SIG-M5 (cell line): ENCODE measurements around the gene CRIM1.
"Not testable (repeated sequence)": the region's sequence is repeated elsewhere in the genome, so short reads cannot be mapped to it uniquely, and the experiment has no call there.

Experiments
- DNase-seq: peaks from one replicate; lab custom pipeline; 2025; lab: John Stamatoyannopoulos, UW

Gene CRIM1, protein sequence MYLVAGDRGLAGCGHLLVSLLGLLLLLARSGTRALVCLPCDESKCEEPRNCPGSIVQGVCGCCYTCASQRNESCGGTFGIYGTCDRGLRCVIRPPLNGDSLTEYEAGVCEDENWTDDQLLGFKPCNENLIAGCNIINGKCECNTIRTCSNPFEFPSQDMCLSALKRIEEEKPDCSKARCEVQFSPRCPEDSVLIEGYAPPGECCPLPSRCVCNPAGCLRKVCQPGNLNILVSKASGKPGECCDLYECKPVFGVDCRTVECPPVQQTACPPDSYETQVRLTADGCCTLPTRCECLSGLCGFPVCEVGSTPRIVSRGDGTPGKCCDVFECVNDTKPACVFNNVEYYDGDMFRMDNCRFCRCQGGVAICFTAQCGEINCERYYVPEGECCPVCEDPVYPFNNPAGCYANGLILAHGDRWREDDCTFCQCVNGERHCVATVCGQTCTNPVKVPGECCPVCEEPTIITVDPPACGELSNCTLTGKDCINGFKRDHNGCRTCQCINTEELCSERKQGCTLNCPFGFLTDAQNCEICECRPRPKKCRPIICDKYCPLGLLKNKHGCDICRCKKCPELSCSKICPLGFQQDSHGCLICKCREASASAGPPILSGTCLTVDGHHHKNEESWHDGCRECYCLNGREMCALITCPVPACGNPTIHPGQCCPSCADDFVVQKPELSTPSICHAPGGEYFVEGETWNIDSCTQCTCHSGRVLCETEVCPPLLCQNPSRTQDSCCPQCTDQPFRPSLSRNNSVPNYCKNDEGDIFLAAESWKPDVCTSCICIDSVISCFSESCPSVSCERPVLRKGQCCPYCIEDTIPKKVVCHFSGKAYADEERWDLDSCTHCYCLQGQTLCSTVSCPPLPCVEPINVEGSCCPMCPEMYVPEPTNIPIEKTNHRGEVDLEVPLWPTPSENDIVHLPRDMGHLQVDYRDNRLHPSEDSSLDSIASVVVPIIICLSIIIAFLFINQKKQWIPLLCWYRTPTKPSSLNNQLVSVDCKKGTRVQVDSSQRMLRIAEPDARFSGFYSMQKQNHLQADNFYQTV

GRCh38 chr2:36355151-36355889, at the start of gene CRIM1:
Gene CRIM1 (plus strand): TSS chr2:36355778. CDS start chr2:36356293, 515 bp downstream.
- no peak for DNase-seq

GRCh38 chr2:36307441-36307840, 48.1 kb upstream of the CRIM1 start:
- no peak for DNase-seq

DNA sequence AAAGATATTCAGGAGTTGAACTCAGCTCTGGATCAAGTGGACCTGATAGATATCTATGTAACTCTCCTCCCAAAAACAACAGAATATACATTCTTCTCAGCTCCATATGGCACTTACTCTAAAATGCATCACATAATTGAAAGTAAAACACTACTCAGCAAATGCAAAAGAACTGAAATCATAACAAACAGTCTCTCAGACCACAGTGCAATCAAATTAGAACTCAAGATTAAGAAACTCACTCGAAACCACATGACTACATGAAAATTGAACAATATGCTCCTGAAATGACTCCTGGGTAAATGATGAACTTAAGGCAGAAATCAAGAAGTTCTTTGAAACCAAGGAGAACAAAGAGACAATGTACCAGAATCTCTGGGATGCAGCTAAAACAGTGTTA, 45.1 kb upstream of the CRIM1 start:
- DNase-seq, result not testable (repeated sequence)

- no peak for DNase-seq
Observed at GRCh38 chr2:36318547-36318946, 37.0 kb upstream of the CRIM1 start.

GRCh38 chr2:36322108-36322507, 33.5 kb upstream of the CRIM1 start:
- DNase-seq, result no peak

DNA sequence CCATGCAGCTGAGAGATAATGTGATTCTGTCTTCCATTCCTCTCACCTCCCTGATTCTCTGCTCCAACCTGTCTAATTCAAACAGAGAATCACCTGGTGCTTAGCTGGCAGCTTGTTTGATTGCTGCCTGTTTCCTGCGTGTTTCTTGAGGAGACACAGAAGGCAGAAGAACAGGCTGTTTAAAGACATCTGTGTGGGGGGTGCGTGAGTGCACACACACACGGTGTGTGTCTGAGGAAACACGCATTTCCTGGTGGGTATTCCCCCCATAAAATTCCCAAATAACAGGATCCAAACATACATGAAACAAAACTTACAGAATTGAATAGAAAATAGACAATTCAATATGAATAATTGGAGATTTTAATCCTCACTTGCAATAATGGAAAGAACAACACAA, 29.3 kb upstream of the CRIM1 start:
- DNase-seq, result no peak

- no peak for DNase-seq
Observed at GRCh38 chr2:36329251-36329650, 26.3 kb upstream of the CRIM1 start.

- DNase-seq, result no peak
Observed at GRCh38 chr2:36329746-36330472, 25.7 kb upstream of the CRIM1 start.

- no peak for DNase-seq
Observed at GRCh38 chr2:36330473-36331395, 24.8 kb upstream of the CRIM1 start.

DNA sequence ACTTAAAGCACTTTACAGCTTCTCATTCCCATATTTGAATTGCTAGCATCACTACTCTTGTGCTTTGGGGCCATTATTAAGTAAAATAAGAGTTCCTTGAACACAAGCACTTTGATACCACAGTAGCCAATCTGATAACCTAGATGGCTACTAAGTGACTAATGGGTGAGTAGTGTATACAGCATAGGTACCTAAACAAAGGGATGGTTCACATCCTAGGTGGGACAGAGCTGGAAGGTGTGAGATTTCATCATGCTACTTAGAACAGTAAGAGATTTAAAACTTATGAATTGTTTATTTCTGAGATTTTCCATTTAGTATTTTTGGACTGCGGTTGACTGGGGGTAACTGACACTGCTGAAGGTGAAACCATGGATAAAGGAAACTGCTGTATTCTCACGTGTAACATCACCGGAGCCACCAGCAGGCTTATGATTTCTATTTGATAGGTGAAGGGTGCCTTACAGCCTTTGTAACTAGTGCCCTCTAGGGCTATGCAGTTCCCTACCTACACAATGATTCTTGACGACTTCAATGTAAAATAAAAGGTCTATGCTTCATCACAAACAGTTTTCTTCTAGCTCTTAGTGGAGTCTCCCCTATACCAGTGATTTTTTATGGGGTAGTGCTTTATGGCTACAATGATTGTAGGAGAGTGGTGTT, 22.1 kb upstream of the CRIM1 start:
- no peak for DNase-seq

DNA sequence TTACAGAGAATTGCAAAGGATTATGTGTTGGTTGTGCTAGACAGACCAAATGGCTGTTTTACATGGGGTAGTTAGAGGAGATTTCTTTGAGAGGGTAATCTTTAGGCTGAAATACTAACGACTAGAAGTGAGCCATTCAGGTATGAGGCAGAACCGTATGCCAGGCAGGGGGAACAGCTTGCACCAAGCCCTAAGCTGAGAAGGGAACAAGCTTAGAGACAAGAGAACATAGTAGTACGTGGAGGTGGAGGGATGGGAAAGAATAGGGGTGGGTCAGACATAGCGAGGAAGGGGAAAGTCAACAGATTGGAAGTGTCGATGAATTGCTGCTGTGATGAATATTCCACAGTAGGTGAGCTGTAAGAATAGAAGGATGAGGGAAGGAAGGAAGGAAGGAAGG, 20.0 kb upstream of the CRIM1 start:
- DNase-seq, result no peak

DNA sequence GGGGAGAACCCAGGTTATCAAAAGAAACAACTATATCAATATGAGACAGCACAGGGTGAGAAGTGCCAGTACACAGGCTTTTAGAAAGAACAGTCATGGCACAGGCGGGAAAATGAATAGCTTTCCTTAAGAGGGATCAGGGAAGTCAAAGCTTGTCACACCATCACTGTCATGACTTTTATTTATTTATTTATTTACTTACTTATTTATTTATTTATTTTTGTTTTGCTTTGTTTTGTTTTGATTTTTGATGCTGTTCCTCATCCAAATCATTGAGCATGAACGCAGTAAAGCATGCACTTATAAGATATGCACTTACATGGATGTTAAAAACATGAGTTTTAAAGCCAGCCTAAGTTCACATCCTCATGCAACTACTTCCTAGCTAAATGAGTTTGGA, 19.3 kb upstream of the CRIM1 start:
- DNase-seq, result no peak

DNA sequence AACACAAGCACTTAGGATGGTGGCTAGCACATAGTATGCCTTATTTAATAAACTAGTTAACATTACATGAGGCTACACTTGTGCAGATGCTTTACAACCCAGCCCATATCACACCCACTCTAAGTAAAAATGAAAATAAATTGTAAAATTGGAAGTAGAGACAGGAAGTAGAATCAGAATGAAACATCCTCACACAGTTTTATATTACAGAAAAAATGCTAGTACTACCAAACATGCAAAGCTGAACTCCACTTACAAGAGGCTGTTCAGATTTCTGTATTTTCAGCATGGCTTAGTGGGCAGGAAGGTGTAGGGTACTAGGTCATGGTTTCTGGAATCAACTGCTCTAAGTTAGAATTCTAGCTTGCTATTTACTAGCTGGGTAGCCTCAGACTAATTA, 18.2 kb upstream of the CRIM1 start:
- DNase-seq, result no peak

DNA sequence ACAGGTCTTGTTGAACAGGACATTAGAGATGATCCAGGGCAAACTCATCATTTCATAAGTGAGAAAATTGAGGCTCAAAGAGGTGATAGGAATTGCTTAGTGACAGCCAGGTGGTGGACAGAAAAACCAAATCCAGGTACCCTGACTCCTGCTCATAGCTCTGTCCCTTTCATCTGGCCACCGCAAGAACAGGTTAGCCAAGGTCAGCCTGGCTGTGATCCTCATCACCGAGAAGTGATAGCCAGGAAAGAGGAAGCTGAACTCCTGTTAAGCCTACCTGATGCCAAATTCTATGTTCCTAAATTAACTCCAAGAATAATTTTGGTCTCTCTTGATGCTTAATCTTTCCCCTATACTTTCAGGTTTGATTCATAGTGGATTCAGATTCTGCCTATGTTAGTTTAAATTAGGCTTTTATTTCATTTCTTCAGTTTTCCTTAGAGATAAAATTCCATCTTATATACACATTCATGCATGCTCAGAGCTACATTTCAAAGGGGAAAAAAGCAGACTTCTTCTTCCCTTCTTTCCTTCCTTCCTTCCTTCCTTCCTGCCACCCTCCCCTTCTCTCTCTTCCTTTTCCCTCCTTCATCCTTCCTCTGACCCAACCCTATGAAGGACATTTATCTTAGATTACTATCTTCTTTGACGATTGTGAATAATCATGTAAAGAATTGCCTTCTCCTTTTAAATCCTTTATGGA, 17.3 kb upstream of the CRIM1 start:
- no peak for DNase-seq

DNA sequence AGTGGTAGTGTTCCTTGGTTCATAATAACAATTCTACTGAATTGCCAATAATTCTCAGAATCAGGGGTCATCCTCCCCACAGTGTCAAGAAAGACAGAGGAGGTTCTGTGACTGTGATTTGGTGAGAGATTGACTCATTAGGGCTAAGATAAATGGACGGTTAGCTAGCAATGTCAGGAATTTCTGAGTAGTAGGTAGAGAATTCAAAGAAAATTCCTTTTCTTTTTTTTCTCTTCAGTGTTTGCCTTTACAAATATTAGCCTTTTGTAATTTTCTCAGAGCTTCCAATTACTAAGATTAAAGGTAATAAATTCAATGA, 16.8 kb upstream of the CRIM1 start:
- DNase-seq, result no peak

GRCh38 chr2:36339607-36340218, 15.9 kb upstream of the CRIM1 start:
- DNase-seq, result no peak

DNA sequence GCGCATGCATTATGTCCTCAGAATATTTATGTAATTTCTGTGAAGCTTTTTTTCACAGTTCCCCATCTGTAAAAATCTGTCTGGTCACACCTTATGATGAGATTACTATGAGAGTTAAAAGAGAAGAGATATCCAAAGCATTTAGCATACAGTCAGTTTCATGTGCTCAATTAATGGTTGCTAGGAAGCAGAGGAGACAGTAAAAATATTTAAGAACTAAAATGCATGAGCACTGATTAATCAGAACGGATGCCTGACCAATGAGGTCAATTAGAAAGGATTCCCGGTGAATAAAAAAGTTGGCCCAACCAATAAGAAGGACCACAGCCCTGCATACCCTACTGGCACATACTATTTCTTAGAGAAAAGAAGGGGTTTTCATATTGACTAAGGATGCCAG, 12.0 kb upstream of the CRIM1 start:
- DNase-seq, result no peak

- DNase-seq, result no peak
Observed at GRCh38 chr2:36348721-36349120, 6.9 kb upstream of the CRIM1 start.

- no peak for DNase-seq
Observed at GRCh38 chr2:36351291-36351690, 4.3 kb upstream of the CRIM1 start.
